ENCODE results near the gene CTAGE6.
"Not testable (repeated sequence)": the region's sequence is repeated elsewhere in the genome, so short reads cannot be mapped to it uniquely, and the experiment has no call there.

Gene CTAGE6

DNA sequence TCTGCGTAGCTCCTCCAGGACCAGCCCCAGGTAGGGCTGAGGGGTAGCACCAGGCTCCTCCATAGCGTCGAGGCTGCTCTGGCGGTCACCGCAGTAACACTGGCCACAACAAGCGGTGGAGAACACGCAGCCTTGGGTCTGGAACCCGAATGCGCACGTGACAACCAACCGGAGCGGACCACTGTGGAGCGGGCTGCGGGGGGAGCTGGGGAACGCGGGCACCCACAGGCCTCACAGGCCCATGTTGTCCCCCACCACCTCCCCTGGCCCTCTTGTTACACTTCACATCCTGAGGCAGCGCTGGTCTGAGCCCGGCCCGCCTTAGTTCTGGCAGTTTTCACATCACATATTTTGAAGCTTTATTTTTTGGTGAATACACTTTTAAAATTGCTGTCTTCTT, at the start of gene CTAGE6:
Gene CTAGE6 (minus strand): TSS at position 101 of the 400 bp plus-strand sequence. CDS start 38 bp downstream, at position 63.
- DNase-seq: not testable (repeated sequence)

- DNase-seq: not testable (repeated sequence)
These were observed 49.2 kb upstream of the CTAGE6 start for GRCh38 chr7:143806664-143807071.

GRCh38 chr7:143797896-143798290, 40.4 kb upstream of the CTAGE6 start:
- DNase-seq: not testable (repeated sequence)

DNA sequence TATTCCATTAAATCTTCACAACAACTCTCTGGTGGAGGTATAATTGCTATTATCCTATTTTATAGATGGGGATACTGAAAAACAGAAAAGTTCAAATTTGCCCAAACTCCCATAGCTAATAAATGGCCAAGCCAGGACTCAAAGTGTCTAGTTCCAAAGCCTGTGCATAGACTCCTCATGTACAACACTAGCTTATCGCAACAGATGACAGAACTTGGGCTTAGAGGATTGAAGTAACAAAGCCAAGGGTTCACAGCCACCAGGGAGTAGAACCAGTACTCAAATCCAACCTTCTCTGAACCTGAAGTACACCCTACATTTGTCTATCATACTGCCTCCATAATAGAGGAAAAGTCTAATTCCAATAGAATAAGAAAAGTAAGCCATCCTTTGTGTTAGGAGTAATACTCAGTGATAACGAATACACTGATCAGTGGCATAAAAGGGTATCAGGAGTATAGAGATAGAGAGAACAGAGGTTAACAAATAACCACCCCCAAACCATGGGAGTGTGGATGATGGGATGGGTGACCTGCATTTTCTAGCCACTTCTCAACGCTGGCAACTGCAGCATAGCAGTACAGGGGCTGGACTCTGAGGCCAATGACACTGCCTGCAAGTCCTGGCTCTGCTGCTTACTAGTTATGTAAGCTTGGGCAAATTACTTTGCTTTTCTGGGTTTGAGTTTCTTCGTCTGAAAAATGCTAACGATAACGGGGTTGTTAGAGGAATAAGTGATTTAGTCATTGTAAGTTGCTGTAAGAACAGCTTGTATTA, 39.8 kb upstream of the CTAGE6 start:
- not testable (repeated sequence) for DNase-seq

GRCh38 chr7:143795653-143796052, 38.2 kb upstream of the CTAGE6 start:
- DNase-seq: not testable (repeated sequence)

GRCh38 chr7:143792633-143793032, 35.1 kb upstream of the CTAGE6 start:
- not testable (repeated sequence) for DNase-seq

- not testable (repeated sequence) for DNase-seq
These were observed 28.1 kb upstream of the CTAGE6 start for GRCh38 chr7:143785415-143786182.

- DNase-seq: not testable (repeated sequence)
These were observed 22.1 kb upstream of the CTAGE6 start for GRCh38 chr7:143779591-143779990.

- DNase-seq: not testable (repeated sequence)
These were observed 15.4 kb upstream of the CTAGE6 start for GRCh38 chr7:143772738-143773468.

GRCh38 chr7:143767531-143767930, 10.0 kb upstream of the CTAGE6 start:
- DNase-seq: not testable (repeated sequence)

DNA sequence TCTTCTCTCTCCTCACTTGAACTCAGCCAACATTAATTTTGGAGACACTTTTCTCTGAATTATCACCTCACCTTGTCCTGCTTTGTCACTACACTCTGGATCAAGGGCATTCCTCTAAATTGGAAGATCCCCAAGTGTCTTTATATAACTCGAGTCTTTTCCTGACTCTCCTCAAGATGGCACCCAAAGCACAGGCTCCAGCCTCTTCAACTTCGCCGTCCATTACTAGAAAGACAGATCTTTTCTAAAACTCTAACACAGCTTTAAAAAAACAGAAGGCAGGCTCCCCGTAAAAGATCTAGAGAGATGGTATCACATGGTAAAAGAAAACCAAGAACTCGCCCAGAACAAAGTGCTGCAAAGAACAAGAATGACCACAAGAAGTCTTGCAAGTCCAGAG, 8.2 kb upstream of the CTAGE6 start:
- not testable (repeated sequence) for DNase-seq

- not testable (repeated sequence) for DNase-seq
These were observed 5.6 kb upstream of the CTAGE6 start for GRCh38 chr7:143763065-143763464.

DNA sequence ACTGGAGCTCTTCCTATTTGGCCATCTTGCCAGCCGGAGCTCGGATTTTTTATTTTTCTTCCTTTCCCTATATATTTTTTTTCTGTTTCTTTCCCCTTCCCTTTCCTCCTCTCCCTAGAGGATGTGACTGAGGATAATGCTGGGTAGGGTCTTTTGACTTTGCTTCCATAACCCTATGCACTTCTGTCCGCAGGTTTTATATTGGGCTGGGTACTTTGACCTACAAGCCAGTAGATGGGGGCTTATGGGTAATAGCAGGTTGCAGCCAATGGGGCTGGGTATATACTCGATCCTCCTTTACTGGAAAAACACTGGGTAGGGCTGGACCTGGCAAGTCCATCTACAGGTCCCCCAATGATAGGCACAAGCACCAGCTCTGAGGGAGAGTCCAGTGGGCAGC, 12.2 kb downstream of the CTAGE6 start:
- DNase-seq: not testable (repeated sequence)

DNA sequence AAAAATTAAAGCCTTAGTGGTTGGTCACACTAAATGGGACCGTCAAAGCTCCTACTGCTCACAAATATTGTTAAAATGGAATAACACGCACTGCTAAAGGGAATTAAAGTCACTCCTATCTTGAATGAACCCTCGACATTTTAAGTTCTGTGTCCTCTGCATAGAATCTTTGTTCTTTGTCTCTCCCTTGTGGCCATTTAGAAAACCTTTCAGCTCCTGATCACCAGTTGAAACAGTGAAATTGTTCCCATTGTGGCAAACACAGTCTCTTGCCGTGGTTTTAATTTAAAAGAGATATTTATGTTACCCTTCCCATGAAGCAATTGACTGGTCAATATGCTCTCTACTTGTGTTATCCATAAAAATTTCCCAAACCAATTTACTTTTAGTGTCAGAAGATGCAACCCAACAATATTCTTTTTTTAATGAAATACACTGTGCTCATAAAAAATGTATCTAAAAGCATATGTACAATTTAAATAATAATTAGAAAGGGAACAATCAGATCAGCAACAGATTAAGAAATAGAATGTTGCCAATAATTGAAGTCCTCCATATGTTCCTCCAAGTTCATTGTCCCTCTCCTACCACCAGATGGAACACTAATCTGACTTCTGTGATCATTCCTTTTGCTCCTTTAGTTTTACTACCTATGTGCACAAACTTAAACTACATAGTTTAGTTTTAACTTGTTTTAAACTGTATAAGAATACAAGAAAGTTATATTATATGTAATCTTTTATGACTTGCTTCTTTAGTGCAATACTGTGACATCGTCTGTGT, 20.3 kb downstream of the CTAGE6 start:
- not testable (repeated sequence) for DNase-seq

- no peak for DNase-seq
These were observed 21.5 kb downstream of the CTAGE6 start for GRCh38 chr7:143735962-143736361.

GRCh38 chr7:143733876-143734275, 23.6 kb downstream of the CTAGE6 start:
- no peak for DNase-seq

DNA sequence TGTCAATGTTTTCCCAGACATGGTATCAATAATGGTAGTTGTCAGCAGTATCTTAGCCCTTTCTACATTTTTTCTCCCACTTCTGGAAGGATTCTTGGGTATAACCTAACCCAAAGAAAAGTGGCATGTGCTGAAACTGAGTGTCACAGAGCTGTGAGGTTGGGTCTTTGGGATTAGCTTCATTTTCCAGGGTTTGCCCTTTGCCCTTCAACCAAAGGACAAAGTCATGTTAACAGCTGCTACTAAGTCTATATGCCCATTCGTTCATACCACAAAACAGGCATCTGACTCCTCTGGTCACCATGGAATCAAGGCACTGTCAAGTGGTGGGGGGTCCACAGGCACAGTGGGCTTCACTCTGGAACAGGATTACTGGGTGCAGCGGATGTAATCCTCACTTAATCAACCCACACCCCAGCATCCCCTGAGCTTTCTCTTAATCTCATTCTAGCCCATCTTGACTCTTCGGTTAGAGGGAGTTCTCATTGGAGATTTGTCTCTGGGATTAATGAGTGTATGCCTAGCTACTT, 29.1 kb downstream of the CTAGE6 start:
- DNase-seq: no peak

DNA sequence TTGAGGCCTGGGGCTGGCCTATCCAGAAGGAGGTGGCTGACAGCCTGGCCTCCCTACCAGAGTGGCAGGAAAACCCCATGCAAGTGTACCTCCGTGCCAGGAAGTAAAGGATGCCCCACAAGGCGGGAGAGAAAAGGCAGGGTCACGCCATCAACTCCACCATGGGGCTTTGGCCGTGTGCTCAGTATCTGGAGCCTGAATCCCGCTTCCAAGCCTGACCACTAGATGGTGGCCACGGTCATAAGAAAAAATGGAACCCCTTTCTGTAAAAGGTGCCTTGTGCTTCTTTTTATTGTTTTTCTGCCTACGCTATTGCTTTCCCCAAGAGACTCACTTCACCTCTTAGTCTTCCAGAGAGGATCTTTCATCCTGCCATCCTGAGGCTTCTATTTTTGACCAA, 29.9 kb downstream of the CTAGE6 start:
- DNase-seq: not testable (repeated sequence)

GRCh38 chr7:143726143-143726542, 31.4 kb downstream of the CTAGE6 start:
- DNase-seq: not testable (repeated sequence)

DNA sequence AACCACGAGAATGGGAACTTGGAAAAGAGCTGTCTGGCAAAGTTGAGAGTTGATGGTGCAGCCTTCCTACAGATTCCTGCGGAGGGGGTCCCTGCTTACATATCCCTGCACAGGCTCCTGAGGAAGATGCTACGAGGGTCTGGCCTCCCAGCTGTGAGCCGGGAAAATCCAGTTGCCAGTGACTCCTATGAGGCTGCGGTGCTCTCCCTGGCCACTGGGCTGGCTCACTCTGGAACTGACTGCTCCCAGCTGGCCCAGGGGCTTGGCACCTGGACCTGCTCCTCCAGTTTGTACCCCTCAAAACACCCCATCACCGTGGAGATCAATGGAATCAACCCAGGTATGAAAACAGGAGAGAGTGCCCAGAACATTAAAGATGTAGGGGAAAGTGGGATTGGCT, 37.2 kb downstream of the CTAGE6 start:
- DNase-seq: not testable (repeated sequence)

GRCh38 chr7:143715543-143716193, 41.8 kb downstream of the CTAGE6 start:
- DNase-seq: not testable (repeated sequence)
